A549 (cell line): ENCODE data around the gene TCF25. TPM values are rescaled to one million over a fixed set of nuclear protein-coding genes. Genes with fewer than 3 reads are reported as not detected.

Experiments used
- ATAC-seq, 2 experiments: fragments of 200-7000 bp in 1 of 2; fragments of >200 bp in 1 of 2; cut with Nextera tagmentation in 1 of 2; cut with Tn5 transposase in 1 of 2; 3 replicates each; pipeline versions ENCODE4 v1.8.0 to v1.9.1; 2018 to 2020; ENCODE audit warnings: mild to moderate bottlenecking in 1 of 2, moderate library complexity in 1 of 2
- CTCF ChIA-PET: fragments of 300-600 bp; sonication (Branson Sonifier 250); formaldehyde crosslinking; extraction: SDS; loops from one replicate; lab custom pipeline; 2021; ENCODE audit warnings: antibody characterized with exemption, inconsistent platforms; lab: Yijun Ruan, JAX
- POLR2A ChIA-PET: fragments of 350-600 bp; formaldehyde crosslinking; extraction: SDS; loops from one replicate; lab custom pipeline; 2021; ENCODE audit warnings: antibody characterized with exemption, inconsistent platforms; lab: Yijun Ruan, JAX
- DNase-seq, 2 experiments: peaks; one replicate each; pipeline versions ENCODE4 v3.0.0 to v3.0.0-alpha.2; 2011 to 2016; ENCODE audit warnings: low read depth in 1 of 2, low spot score in 1 of 2
- FAIRE-seq: peaks from 2 replicates; lab custom pipeline; 2011; peaks lifted over from hg19 to GRCh38; lab: Jason Lieb, UNC
- H3K27ac ChIP-seq, 2 experiments: fragments of >200 bp; sonication (Bioruptor Twin); formaldehyde crosslinking; 3 replicates each; pipeline ENCODE4 v1.5.1; 2016 to 2017
- H3K4me1 ChIP-seq: fragments of >200 bp; sonication (Bioruptor Twin); formaldehyde crosslinking; 3 replicates; pipeline ENCODE4 v1.6.1; 2016
- H3K4me2 ChIP-seq: fragments of >200 bp; sonication (Bioruptor Twin); formaldehyde crosslinking; 3 replicates; pipeline ENCODE4 v1.6.1; 2016
- H3K4me3 ChIP-seq: fragments of >200 bp; sonication (Bioruptor Twin); formaldehyde crosslinking; 3 replicates; pipeline ENCODE4 v1.5.1; 2016
- H3K9me3 ChIP-seq: fragments of >200 bp; sonication (Bioruptor Twin); formaldehyde crosslinking; 3 replicates; pipeline ENCODE4 v1.6.1; 2016
- BCL3 ChIP-seq: fragments of >200 bp; sonication (Bioruptor Twin); formaldehyde crosslinking; IDR thresholded peaks from 3 replicates; pipeline ENCODE4 v1.6.1; 2016
- CBX2 ChIP-seq: fragments of 200-600 bp; sonication (generic); IDR thresholded peaks from 2 replicates; pipeline ENCODE4 v1.6.1; 2016; ENCODE audit warnings: low read depth, mild to moderate bottlenecking, borderline replicate concordance
- CBX8 ChIP-seq: fragments of 200-600 bp; sonication (generic); IDR thresholded peaks from 2 replicates; pipeline ENCODE4 v1.6.1; 2016
- CEBPB ChIP-seq, 2 experiments: fragments of >200 bp in 1 of 2; sonication (Bioruptor Twin) in 1 of 2; formaldehyde crosslinking in 1 of 2; IDR thresholded peaks; 2 replicates each; pipeline ENCODE4 v1.6.1; 2012 to 2016
- CHD2 ChIP-seq: fragments of 150-350 bp; IDR thresholded peaks from 2 replicates; pipeline ENCODE4 v1.6.1; 2014; ENCODE audit warnings: low read length; ENCODE audit not compliant: partially characterized antibody
- CTCF ChIP-seq: fragments of >200 bp; sonication (Bioruptor Twin); formaldehyde crosslinking; IDR thresholded peaks from 3 replicates; pipeline ENCODE4 v1.5.1; 2016
- E2F6 ChIP-seq: IDR thresholded peaks from 2 replicates; pipeline ENCODE4 v1.6.1; 2012; ENCODE audit warnings: low read depth, borderline replicate concordance
- EHF ChIP-seq: fragments of 250-450 bp; sonication (Bioruptor Pico); IDR thresholded peaks from 2 replicates; pipeline ENCODE4 v1.5.0; 2020; ENCODE audit warnings: mild to moderate bottlenecking
- FOSL2 ChIP-seq, 2 experiments: fragments of 450-650 bp in 1 of 2; fragments of >200 bp in 1 of 2; sonication (Bioruptor Twin) in 1 of 2; formaldehyde crosslinking; IDR thresholded peaks; 2 replicates each; pipeline versions ENCODE4 v1.5.0 to v1.6.1; 2016 to 2020; ENCODE audit warnings: mild to moderate bottlenecking in 1 of 2, moderate library complexity in 1 of 2
- FOXS1 ChIP-seq: fragments of 250-450 bp; sonication (Bioruptor Pico); IDR thresholded peaks from 2 replicates; pipeline ENCODE4 v1.5.0; 2020; ENCODE audit warnings: mild to moderate bottlenecking, moderate library complexity
- GATA3 ChIP-seq: IDR thresholded peaks from 2 replicates; pipeline ENCODE4 v1.6.1; 2012; ENCODE audit warnings: borderline replicate concordance
- HEYL ChIP-seq: fragments of 250-450 bp; sonication (Bioruptor Pico); IDR thresholded peaks from 2 replicates; pipeline ENCODE4 v1.8.0; 2021; ENCODE audit warnings: mild to moderate bottlenecking, moderate library complexity
- HMGXB4 ChIP-seq: fragments of 250-450 bp; sonication (Bioruptor Pico); IDR thresholded peaks from 2 replicates; pipeline ENCODE4 v1.5.0; 2021; ENCODE audit warnings: mild to moderate bottlenecking, moderate library complexity, borderline replicate concordance
- HOXA7 ChIP-seq: fragments of 250-450 bp; sonication (Bioruptor Pico); IDR thresholded peaks from 2 replicates; pipeline ENCODE4 v1.5.0; 2020; ENCODE audit warnings: mild to moderate bottlenecking, moderate library complexity
- JUNB ChIP-seq: fragments of >200 bp; sonication (Bioruptor Twin); formaldehyde crosslinking; IDR thresholded peaks from 2 replicates; pipeline ENCODE4 v1.6.1; 2016
- MAX ChIP-seq: IDR thresholded peaks from 2 replicates; pipeline ENCODE4 v1.6.1; 2012
- MAZ ChIP-seq: fragments of 150-350 bp; IDR thresholded peaks from 2 replicates; pipeline ENCODE4 v1.6.1; 2014; ENCODE audit warnings: antibody characterized with exemption, low read depth, low read length, borderline replicate concordance
- NFE2L2 ChIP-seq: fragments of 150-350 bp; conservative IDR thresholded peaks from 2 replicates; pipeline ENCODE4 v1.6.1; 2014; ENCODE audit warnings: low read length
- PBX3 ChIP-seq: IDR thresholded peaks from 2 replicates; pipeline ENCODE4 v1.6.1; 2012
- RAD21 ChIP-seq, 2 experiments: fragments of >200 bp in 1 of 2; sonication (Bioruptor Twin) in 1 of 2; formaldehyde crosslinking in 1 of 2; IDR thresholded peaks in 1 of 2; conservative IDR thresholded peaks in 1 of 2; 2 replicates in 1 of 2; 3 replicates in 1 of 2; pipeline ENCODE4 v1.6.1; 2012 to 2018; ENCODE audit warnings: inconsistent platforms in 1 of 2
- RARB ChIP-seq: fragments of 250-450 bp; sonication (Bioruptor Pico); IDR thresholded peaks from 2 replicates; pipeline ENCODE4 v1.8.0; 2021; ENCODE audit warnings: mild to moderate bottlenecking, moderate library complexity
- RCOR1 ChIP-seq: fragments of 150-350 bp; IDR thresholded peaks from 2 replicates; pipeline ENCODE4 v1.6.1; 2014; ENCODE audit warnings: antibody characterized with exemption, low read length, low read depth
- RNF2 ChIP-seq: fragments of 200-600 bp; sonication (generic); IDR thresholded peaks from 2 replicates; pipeline ENCODE4 v1.6.1; 2016; ENCODE audit warnings: low read depth, mild to moderate bottlenecking, antibody characterized with exemption, moderate library complexity, borderline replicate concordance
- SREBF2 ChIP-seq: fragments of 450-650 bp; IDR thresholded peaks from 2 replicates; pipeline ENCODE4 v1.6.1; 2014; ENCODE audit warnings: mild to moderate bottlenecking, moderate library complexity
- TFCP2L1 ChIP-seq: fragments of 250-450 bp; sonication (Bioruptor Pico); IDR thresholded peaks from 2 replicates; pipeline ENCODE4 v1.5.0; 2021; ENCODE audit warnings: mild to moderate bottlenecking
- USF2 ChIP-seq: fragments of 450-650 bp; IDR thresholded peaks from 2 replicates; pipeline ENCODE4 v1.6.1; 2014; ENCODE audit warnings: antibody characterized with exemption
- ZC3H11A ChIP-seq: fragments of 450-650 bp; IDR thresholded peaks from 2 replicates; pipeline ENCODE4 v1.6.1; 2014; ENCODE audit warnings: antibody characterized with exemption, mild to moderate bottlenecking
- ZNF302 ChIP-seq: fragments of 250-450 bp; sonication (Bioruptor Pico); IDR thresholded peaks from 2 replicates; pipeline ENCODE4 v1.9.0; 2021; ENCODE audit warnings: inconsistent platforms, mild to moderate bottlenecking, moderate library complexity
- ZSCAN20 ChIP-seq: fragments of 250-450 bp; sonication (Bioruptor Pico); IDR thresholded peaks from 2 replicates; pipeline ENCODE4 v1.8.0; 2022; ENCODE audit warnings: mild to moderate bottlenecking, moderate library complexity
- WGBS: methylation state at CpG from one replicate; pipeline ENCODE4 v1.1.6; 2017; ENCODE audit errors: missing lambda C conversion rate; 5-methylcytosine and 5-hydroxymethylcytosine counted together
- polyA plus RNA-seq, 4 experiments: library from polyadenylated mRNA; depleted of rRNA in 3 of 4; stranded (reverse); fragments of >200 nt; fragmentation: RNase III in 1 of 4; extraction: RNeasy Plus Mini Kit Qiagen cat#74134 plus additional on column Dnase treatment in 1 of 4; gene quantifications; 2 replicates in 3 of 4; 3 replicates in 1 of 4; pipeline ENCODE4 v1.2.3, GENCODE V29; 2011 to 2017

TCF25 gene
- polyA plus RNA-seq, 2 of the 4 experiments (the other 2 are of a cell fraction) = 125 TPM

- Histone ChIP-seq H3K9me3 (no peaks in the 10 kb centered on the region), H3K4me3 (no peak overlapping the region), H3K27ac (no peak overlapping the region), H3K4me1 (peaks cover 9% of the 10 kb centered on the region; the same call in 2 of the 3 replicates), H3K4me2 (no peak overlapping the region)
- ChIA-PET CTCF (interaction anchor here (0.6 to 1.7 kb wide), 4 partner anchors 13 to 27 kb away, joined by 3 to 5 read pairs (median 4); no protein-coding TSS in a partner anchor), POLR2A (interaction anchor here (0.7 kb wide), 1 partner anchor 9 kb away, joined by 3 read pairs; no protein-coding TSS in a partner anchor)
- TF ChIP-seq CBX2 (no peak), RCOR1 (no peak), SREBF2 (no peak), CEBPB (IDR thresholded peaks at IDR 0.05) (no peak), RNF2 (no peak), RARB (CRISPR knock-in tag) (no peak), ZC3H11A (no peak), PBX3 (no peak), FOSL2 (IDR thresholded peaks at IDR 0.05) (no peak), FOSL2 (CRISPR knock-in tag; IDR thresholded peaks at IDR 0.05) (no peak), HOXA7 (no peak), HEYL (CRISPR knock-in tag) (no peak), JUNB (no peak), HMGXB4 (CRISPR knock-in tag) (no peak), CHD2 (no peak), BCL3 (no peak), GATA3 (no peak), CBX8 (no peak), RAD21 (conservative IDR thresholded peaks at IDR 0.05 in 1 of 2, IDR thresholded peaks at IDR 0.05 in 1 of 2) (no peak), EHF (no peak), FOXS1 (CRISPR knock-in tag) (no peak)
- no peak for FAIRE-seq
- 69% methylated on average over 5 of the region's 5 CpGs for WGBS
- no peak for ATAC-seq
- no peak for DNase-seq
These were observed 71.4 kb downstream of the TCF25 start for GRCh38 chr16:89944773-89945172.

GRCh38 chr16:89945654-89946053 lies 72.3 kb downstream of the TCF25 start:
- no peak for FAIRE-seq
- no peaks in the 10 kb centered on the region for H3K9me3 ChIP-seq
- WGBS = 65% methylated on average over 7 of the region's 7 CpGs
- CTCF ChIA-PET = no interaction called here
- peaks cover 11% of the 10 kb centered on the region; the same call in 2 of the 3 replicates for H3K4me1 ChIP-seq
- no peak for TF ChIP-seq CEBPB (IDR thresholded peaks at IDR 0.05)
- no peak for TF ChIP-seq PBX3
- no peak for TF ChIP-seq GATA3
- TF ChIP-seq FOSL2 (IDR thresholded peaks at IDR 0.05) = no peak
- TF ChIP-seq FOSL2 (CRISPR knock-in tag; IDR thresholded peaks at IDR 0.05) = no peak
- no peak for TF ChIP-seq EHF
- no peak for TF ChIP-seq TFCP2L1 (CRISPR knock-in tag)
- no peak for TF ChIP-seq USF2
- TF ChIP-seq ZSCAN20 (CRISPR knock-in tag) = no peak
- no peak for TF ChIP-seq NFE2L2
- TF ChIP-seq CTCF = no peak
- TF ChIP-seq MAZ = no peak
- TF ChIP-seq MAX = no peak
- TF ChIP-seq ZNF302 (CRISPR knock-in tag) = no peak
- no peak for TF ChIP-seq E2F6
- H3K27ac ChIP-seq = no peak overlapping the region
- ATAC-seq = no peak
- no peak overlapping the region for H3K4me2 ChIP-seq
- no peak for DNase-seq
- H3K4me3 ChIP-seq = no peak overlapping the region
- POLR2A ChIA-PET = no interaction called here
